ENCODE measurements around the gene AMMECR1. TPM values are rescaled to one million over a fixed set of nuclear protein-coding genes. Genes with fewer than 3 reads are reported as not detected.
A peak's percentile ranks its signal among the peaks of the same experiment; 100 is the strongest.

Gene AMMECR1
- total and polyA plus RNA-seq, 2 of the 4 experiments (the other 2 are of a cell fraction), result 7.0 to 11.3 TPM

DNA sequence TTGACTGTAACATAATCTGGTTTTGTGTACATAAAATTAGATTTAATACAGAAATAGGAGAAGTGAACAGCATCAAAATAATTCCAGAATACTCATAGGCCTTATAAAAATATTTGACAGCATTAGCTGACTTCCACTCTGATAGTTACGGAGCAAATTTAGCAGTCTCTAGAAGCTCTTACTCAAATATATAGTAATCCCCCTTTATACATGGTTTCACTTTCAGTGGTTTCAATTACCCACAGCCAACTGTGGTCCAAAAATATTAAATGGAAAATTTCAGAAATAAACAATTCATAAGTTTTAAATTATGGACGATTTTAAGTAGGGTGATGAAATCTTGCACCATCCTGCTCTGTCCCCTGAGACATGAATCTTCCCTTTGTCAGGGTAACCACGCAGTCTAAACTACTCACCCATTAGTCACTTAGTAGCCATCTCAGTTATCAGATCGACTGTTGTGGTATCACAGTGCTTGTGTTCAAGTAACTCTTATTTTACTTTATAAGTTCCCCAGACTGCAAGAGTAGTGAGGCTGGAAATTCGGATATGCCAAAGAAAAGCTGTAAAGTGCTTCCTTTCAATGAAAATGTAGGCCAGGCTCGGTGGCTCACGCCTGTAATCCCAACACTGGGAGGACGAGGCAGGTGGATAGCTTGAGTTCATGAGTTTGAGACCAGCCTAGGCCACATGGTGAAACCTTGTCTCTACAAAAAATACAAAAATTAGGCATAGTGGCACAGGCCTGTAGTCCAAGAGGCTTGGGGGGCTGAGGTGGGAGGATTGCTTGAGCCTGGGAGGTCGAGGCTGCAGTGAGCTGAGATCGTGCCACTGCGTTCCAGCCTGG lies 23.5 kb upstream of the AMMECR1 start:
- no peak overlapping the region for H2AK9ac ChIP-seq (replicated peaks; ENCODE audit: low read depth, low read length, poor library complexity)
- BruUV-seq (replicated peaks), result no TSS peak
- no peaks in the 10 kb centered on the region for H3K9me3 ChIP-seq (ENCODE audit: control insufficient read depth, insufficient read depth, low read length)
- H3K79me1 ChIP-seq (ENCODE audit: low read depth in 1 of 2, low read length in 2 of 2), result no peaks in the 10 kb centered on the region
- POLR2A ChIA-PET (ENCODE audit: unreplicated experiment), result no interaction called here
- H2AFZ ChIP-seq (replicated peaks; ENCODE audit: low read length, poor library complexity), result peak overlapping the region; percentile 52
- CTCF ChIA-PET, result interaction anchor here (1.0 kb wide), 1 partner anchor 41 kb away, joined by 3 read pairs; no protein-coding TSS in a partner anchor
- H4K5ac ChIP-seq (ENCODE audit: low read depth, low read length), result peak overlapping the region; percentile 69; the same call in 1 of the 2 replicates
- in situ Hi-C loops (cut with MboI; ENCODE audit: low sequenced_read_pairs), result no loop called here
- no peaks in the 10 kb centered on the region for H3K9me1 ChIP-seq (ENCODE audit: insufficient read depth, low read length)
- intact Hi-C loops (cut with micrococcal nuclease), result loop anchor here (1.0 to 2.0 kb wide), 4 partner anchors 19 to 67 kb away; no protein-coding TSS in a partner anchor
- H3K56ac ChIP-seq (ENCODE audit: extremely low read depth, insufficient read depth, low read length), result peak overlapping the region; percentile 32; the same call in 1 of the 2 replicates
- peak overlapping the region; percentile 20; the same call in 1 of the 3 replicates for H2BK15ac ChIP-seq (ENCODE audit: low read depth, low read length)
- no peaks in the 10 kb centered on the region for H3K27me3 ChIP-seq (ENCODE audit: control insufficient read depth, insufficient read depth, low read length)
- H3K4me2 ChIP-seq (ENCODE audit: low read depth, low read length), result peak overlapping the region; percentile 66
- H2BK120ac ChIP-seq (ENCODE audit: low read depth, low read length), result peak overlapping the region; percentile 92
- H4K91ac ChIP-seq (ENCODE audit: insufficient read depth, low read depth, low read length), result peak overlapping the region; percentile 59; the same call in 1 of the 2 replicates
- peak; percentile 88 for ATAC-seq (ENCODE audit: low read depth)
- H3K23ac ChIP-seq (ENCODE audit: low read depth, low read length), result no peak overlapping the region; the same call in 1 of the 2 replicates
- peak overlapping the region; percentile 86 for H2BK5ac ChIP-seq (ENCODE audit: low read depth, low read length, poor library complexity, severe bottlenecking)
- WGBS, 2 experiments (ENCODE audit: extremely low coverage in 2 of 2, insufficient read length in 1 of 2), result no CpG with 5 or more reads among the region's 11 CpGs
- dilution Hi-C loops (cut with HindIII; ENCODE audit: low sequenced_read_pairs, unreplicated experiment), result no loop called here
- H3K27ac ChIP-seq (ENCODE audit: insufficient read depth, low read length), result peak overlapping the region; percentile 73
- TF ChIP-seq CEBPB (IDR thresholded peaks at IDR 0.05; ENCODE audit: low read depth, low read length), result peak; percentile 91
- no peak for TF ChIP-seq SMC3 (IDR thresholded peaks at IDR 0.05; ENCODE audit: low read depth, low read length)
- TF ChIP-seq CHD1 (IDR thresholded peaks at IDR 0.05; ENCODE audit: low read depth, low read length), result no peak
- no peak for TF ChIP-seq RFX5 (IDR thresholded peaks at IDR 0.05; ENCODE audit: low read depth, low read length)
- TF ChIP-seq FOS (IDR thresholded peaks at IDR 0.05; ENCODE audit: low read depth, low read length), result peak; percentile 36; the same call in 1 of the 2 replicates
- TF ChIP-seq ELK1 (IDR thresholded peaks at IDR 0.05; ENCODE audit: borderline replicate concordance, low read depth, low read length), result no peak
- TF ChIP-seq, protein P1, sequence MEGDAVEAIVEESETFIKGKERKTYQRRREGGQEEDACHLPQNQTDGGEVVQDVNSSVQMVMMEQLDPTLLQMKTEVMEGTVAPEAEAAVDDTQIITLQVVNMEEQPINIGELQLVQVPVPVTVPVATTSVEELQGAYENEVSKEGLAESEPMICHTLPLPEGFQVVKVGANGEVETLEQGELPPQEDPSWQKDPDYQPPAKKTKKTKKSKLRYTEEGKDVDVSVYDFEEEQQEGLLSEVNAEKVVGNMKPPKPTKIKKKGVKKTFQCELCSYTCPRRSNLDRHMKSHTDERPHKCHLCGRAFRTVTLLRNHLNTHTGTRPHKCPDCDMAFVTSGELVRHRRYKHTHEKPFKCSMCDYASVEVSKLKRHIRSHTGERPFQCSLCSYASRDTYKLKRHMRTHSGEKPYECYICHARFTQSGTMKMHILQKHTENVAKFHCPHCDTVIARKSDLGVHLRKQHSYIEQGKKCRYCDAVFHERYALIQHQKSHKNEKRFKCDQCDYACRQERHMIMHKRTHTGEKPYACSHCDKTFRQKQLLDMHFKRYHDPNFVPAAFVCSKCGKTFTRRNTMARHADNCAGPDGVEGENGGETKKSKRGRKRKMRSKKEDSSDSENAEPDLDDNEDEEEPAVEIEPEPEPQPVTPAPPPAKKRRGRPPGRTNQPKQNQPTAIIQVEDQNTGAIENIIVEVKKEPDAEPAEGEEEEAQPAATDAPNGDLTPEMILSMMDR (conservative IDR thresholded peaks at IDR 0.05; ENCODE audit: low read depth, low read length), result no peak
- H3K4me3 ChIP-seq (ENCODE audit: insufficient read depth, low read depth, low read length), result no peak overlapping the region
- peak; percentile 91 for DNase-seq
- peak overlapping the region; percentile 37; the same call in 1 of the 2 replicates for H3K9ac ChIP-seq (ENCODE audit: low read depth, low read length)
- H4K8ac ChIP-seq (ENCODE audit: low read depth in 2 of 2, low read length in 2 of 2), result peak overlapping the region in 1 of 2 experiments; percentile 64; a peak in 3 of 4 replicates
- H2AK5ac ChIP-seq (ENCODE audit: low read depth, low read length), result peak overlapping the region; percentile 63
- H3K36me3 ChIP-seq (ENCODE audit: control insufficient read depth, insufficient read depth, low read length), result no peaks in the 10 kb centered on the region
- peak overlapping the region; percentile 62 for H3K4ac ChIP-seq (ENCODE audit: low read depth, low read length)
- H2BK20ac ChIP-seq (ENCODE audit: low read depth, low read length), result peak overlapping the region; percentile 93; the same call in 1 of the 2 replicates
- H4K20me1 ChIP-seq (ENCODE audit: insufficient read depth, low read length), result no peaks in the 10 kb centered on the region
- H3K14ac ChIP-seq (replicated peaks; ENCODE audit: low read depth, low read length), result peak overlapping the region; percentile 71
- H3K18ac ChIP-seq (ENCODE audit: low read depth, low read length), result no peak overlapping the region
- 0 out of 2 replicates have a peak, but pooled peaks cover 3% of the 10 kb centered on the region for H3K4me1 ChIP-seq (ENCODE audit: control insufficient read depth, insufficient read depth, low read length)
